Astrocyte (in vitro differentiated cells and primary cell): ENCODE measurements around the gene GRAP2.

ENCODE experiments used
- CTCF ChIP-seq: IDR thresholded peaks from 2 replicates; pipeline ENCODE4 v1.5.1; 2011; ENCODE audit warnings: low read depth, mild to moderate bottlenecking, inconsistent platforms, low read length, moderate library complexity; ENCODE audit not compliant: insufficient read depth
- EZH2 ChIP-seq: IDR thresholded peaks from 2 replicates; pipeline ENCODE4 v1.6.1; 2012; ENCODE audit warnings: mild to moderate bottlenecking, low read length, inconsistent platforms; ENCODE audit not compliant: insufficient read depth

GRCh38 chr22:39947220-39948216 lies 46.6 kb downstream of the GRAP2 start:
- TF ChIP-seq CTCF = no peak
- no peak for TF ChIP-seq EZH2
